ENCODE data around the gene PDK2.

Gene PDK2

GRCh38 chr17:50147841-50148225 is 52.7 kb downstream of the PDK2 start:
- ATAC-seq (ENCODE audit: insufficient read depth, low read depth): no peak
- Histone ChIP-seq H2AFZ (ENCODE audit: low read depth, low read length) (no peak overlapping the region), H4K20me1 (ENCODE audit: insufficient read depth, low read length) (peaks cover 60% of the 10 kb centered on the region), H3K4me1 (ENCODE audit: insufficient read depth, low read length) (peaks cover 59% of the 10 kb centered on the region), H3K4me3 (ENCODE audit: low read depth in 1 of 2, low read length in 2 of 2) (peak overlapping the region in 1 of 2 experiments; percentile 72; a peak in 2 of 4 replicates), H3K9ac (ENCODE audit: low read depth, low read length) (peak overlapping the region; percentile 89; the same call in 1 of the 2 replicates), H3K79me2 (ENCODE audit: insufficient read depth, low read length) (peaks cover 46% of the 10 kb centered on the region), H3K27me3 (ENCODE audit: insufficient read depth, low read length, poor library complexity) (no peaks in the 10 kb centered on the region), H3K27ac (ENCODE audit: low read length) (no peak overlapping the region; the same call in 1 of the 2 replicates), H3K36me3 (ENCODE audit: insufficient read depth, low read length) (peaks cover 39% of the 10 kb centered on the region), H3K4me2 (ENCODE audit: insufficient read depth, low read length) (peak overlapping the region; percentile 88), H3K9me3 (ENCODE audit: insufficient read depth, low read length, severe bottlenecking) (no peaks in the 10 kb centered on the region)
- TF ChIP-seq CTCF (IDR thresholded peaks at IDR 0.05; ENCODE audit: borderline replicate concordance, extremely low read depth, low read length, poor library complexity, severe bottlenecking) (no peak), EZH2 (IDR thresholded peaks at IDR 0.05; ENCODE audit: borderline replicate concordance, low read depth, low read length, severe bottlenecking) (no peak)
- DNase-seq: peak; percentile 20

GRCh38 chr17:50148226-50149090 is 53.3 kb downstream of the PDK2 start:
- ATAC-seq (ENCODE audit: insufficient read depth, low read depth): peak; percentile 18
- H3K27me3 ChIP-seq (ENCODE audit: insufficient read depth, low read length, poor library complexity): no peaks in the 10 kb centered on the region
- H3K27ac ChIP-seq (ENCODE audit: low read length): peak overlapping the region; percentile 42; the same call in 1 of the 2 replicates
- H4K20me1 ChIP-seq (ENCODE audit: insufficient read depth, low read length): peaks cover 58% of the 10 kb centered on the region
- H3K9me3 ChIP-seq (ENCODE audit: insufficient read depth, low read length, severe bottlenecking): no peaks in the 10 kb centered on the region
- H3K36me3 ChIP-seq (ENCODE audit: insufficient read depth, low read length): peaks cover 34% of the 10 kb centered on the region
- peaks cover 46% of the 10 kb centered on the region for H3K79me2 ChIP-seq (ENCODE audit: insufficient read depth, low read length)
- peak overlapping the region; percentile 58 to 72; a peak in 3 of 4 replicates for H3K4me3 ChIP-seq (ENCODE audit: low read depth in 1 of 2, low read length in 2 of 2)
- peaks cover 59% of the 10 kb centered on the region for H3K4me1 ChIP-seq (ENCODE audit: insufficient read depth, low read length)
- H3K4me2 ChIP-seq (ENCODE audit: insufficient read depth, low read length): peak overlapping the region; percentile 88
- DNase-seq: peak; percentile 63
- TF ChIP-seq CTCF (IDR thresholded peaks at IDR 0.05; ENCODE audit: borderline replicate concordance, extremely low read depth, low read length, poor library complexity, severe bottlenecking) (no peak), EZH2 (IDR thresholded peaks at IDR 0.05; ENCODE audit: borderline replicate concordance, low read depth, low read length, severe bottlenecking) (no peak)
- no peak overlapping the region for H2AFZ ChIP-seq (ENCODE audit: low read depth, low read length)
- H3K9ac ChIP-seq (ENCODE audit: low read depth, low read length): peak overlapping the region; percentile 89; the same call in 1 of the 2 replicates

GRCh38 chr17:50149091-50149416 is 53.9 kb downstream of the PDK2 start:
- H2AFZ ChIP-seq (ENCODE audit: low read depth, low read length): peak overlapping the region; percentile 65
- H3K9ac ChIP-seq (ENCODE audit: low read depth, low read length): peak overlapping the region; percentile 89
- DNase-seq: no peak
- no peak for ATAC-seq (ENCODE audit: insufficient read depth, low read depth)
- peak overlapping the region; percentile 88 for H3K4me2 ChIP-seq (ENCODE audit: insufficient read depth, low read length)
- peaks cover 46% of the 10 kb centered on the region for H3K79me2 ChIP-seq (ENCODE audit: insufficient read depth, low read length)
- H3K4me3 ChIP-seq (ENCODE audit: low read depth in 1 of 2, low read length in 2 of 2): peak overlapping the region; percentile 58 to 72
- H3K27me3 ChIP-seq (ENCODE audit: insufficient read depth, low read length, poor library complexity): no peaks in the 10 kb centered on the region
- H3K27ac ChIP-seq (ENCODE audit: low read length): peak overlapping the region; percentile 65
- TF ChIP-seq CTCF (IDR thresholded peaks at IDR 0.05; ENCODE audit: borderline replicate concordance, extremely low read depth, low read length, poor library complexity, severe bottlenecking) (no peak), EZH2 (IDR thresholded peaks at IDR 0.05; ENCODE audit: borderline replicate concordance, low read depth, low read length, severe bottlenecking) (no peak)
- peaks cover 59% of the 10 kb centered on the region for H3K4me1 ChIP-seq (ENCODE audit: insufficient read depth, low read length)
- no peaks in the 10 kb centered on the region for H3K9me3 ChIP-seq (ENCODE audit: insufficient read depth, low read length, severe bottlenecking)
- peaks cover 28% of the 10 kb centered on the region for H3K36me3 ChIP-seq (ENCODE audit: insufficient read depth, low read length)
- peaks cover 54% of the 10 kb centered on the region for H4K20me1 ChIP-seq (ENCODE audit: insufficient read depth, low read length)
